Measurements from ENCODE around the gene EIF5AL1.

DNA sequence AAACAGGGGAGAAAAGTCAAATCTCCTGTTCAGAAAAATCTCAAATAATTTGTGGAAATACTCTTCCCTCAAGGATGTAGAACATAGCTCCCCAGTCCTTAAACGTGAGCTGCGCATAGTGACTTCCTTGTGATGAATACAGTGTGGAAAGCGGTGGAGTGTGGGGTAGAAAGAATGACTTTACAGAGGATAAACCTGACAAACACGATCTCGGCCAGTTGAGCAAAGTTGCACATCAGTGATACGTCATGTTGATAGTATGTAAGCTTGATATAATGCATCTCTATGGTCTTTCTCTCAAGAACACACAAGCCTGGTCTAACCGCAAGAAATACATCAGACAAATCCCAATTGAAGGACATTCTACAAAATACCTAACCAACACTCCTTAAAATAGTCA lies 34.9 kb upstream of the EIF5AL1 start:
- TF ChIP-seq ZNF138 (CRISPR knock-in tag; conservative IDR thresholded peaks at IDR 0.05), result no peak
- TF ChIP-seq, protein P1, sequence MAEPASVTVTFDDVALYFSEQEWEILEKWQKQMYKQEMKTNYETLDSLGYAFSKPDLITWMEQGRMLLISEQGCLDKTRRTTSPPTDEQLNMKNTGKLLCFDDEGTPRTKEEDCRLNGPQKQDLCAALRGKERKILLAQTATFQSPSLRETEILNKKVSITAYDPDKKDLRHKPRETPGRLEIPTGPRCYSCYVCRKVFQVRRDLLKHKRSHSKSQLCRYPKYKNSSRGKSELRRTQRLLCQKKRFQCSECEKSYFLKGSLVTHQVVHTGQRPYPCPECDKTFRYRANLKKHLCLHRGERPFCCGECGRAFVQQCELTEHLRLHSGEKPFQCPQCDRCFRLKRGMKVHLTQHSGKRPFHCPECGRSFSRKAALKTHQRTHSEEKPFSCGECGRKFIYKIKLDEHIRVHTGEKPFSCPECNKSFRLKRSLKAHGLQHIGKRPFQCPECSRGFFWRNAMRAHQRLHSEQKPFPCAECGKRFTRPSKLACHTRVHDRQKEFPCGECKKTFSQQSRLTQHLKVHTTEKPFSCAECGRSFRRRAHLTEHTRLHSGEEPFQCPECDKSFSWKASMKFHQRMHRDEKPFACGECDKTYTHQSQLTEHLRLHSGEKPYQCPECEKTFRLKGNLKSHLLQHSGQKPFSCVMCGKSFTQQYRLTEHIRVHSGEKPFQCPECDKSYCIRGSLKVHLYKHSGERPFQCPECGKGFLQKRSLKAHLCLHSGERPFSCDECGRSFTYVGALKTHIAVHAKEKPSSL (CRISPR knock-in tag; conservative IDR thresholded peaks at IDR 0.05), result no peak
- TF ChIP-seq CTCF (IDR thresholded peaks at IDR 0.05), result no peak
- no peak for TF ChIP-seq TEAD4 (CRISPR knock-in tag; IDR thresholded peaks at IDR 0.05)
- no peak for TF ChIP-seq NFYB (CRISPR knock-in tag; conservative IDR thresholded peaks at IDR 0.05; ENCODE audit: low read depth)
- no peak for TF ChIP-seq FOXP1 (CRISPR knock-in tag; IDR thresholded peaks at IDR 0.05; ENCODE audit: borderline replicate concordance)
- TF ChIP-seq, protein P2, sequence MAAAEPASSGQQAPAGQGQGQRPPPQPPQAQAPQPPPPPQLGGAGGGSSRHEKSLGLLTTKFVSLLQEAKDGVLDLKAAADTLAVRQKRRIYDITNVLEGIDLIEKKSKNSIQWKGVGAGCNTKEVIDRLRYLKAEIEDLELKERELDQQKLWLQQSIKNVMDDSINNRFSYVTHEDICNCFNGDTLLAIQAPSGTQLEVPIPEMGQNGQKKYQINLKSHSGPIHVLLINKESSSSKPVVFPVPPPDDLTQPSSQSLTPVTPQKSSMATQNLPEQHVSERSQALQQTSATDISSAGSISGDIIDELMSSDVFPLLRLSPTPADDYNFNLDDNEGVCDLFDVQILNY (CRISPR knock-in tag; IDR thresholded peaks at IDR 0.05), result no peak
- TF ChIP-seq MAX (CRISPR knock-in tag; IDR thresholded peaks at IDR 0.05), result no peak
- no peak for TF ChIP-seq ZBTB21 (CRISPR knock-in tag; IDR thresholded peaks at IDR 0.05; ENCODE audit: borderline replicate concordance)
- TF ChIP-seq NR3C1 (CRISPR knock-in tag; conservative IDR thresholded peaks at IDR 0.05; ENCODE audit: low read depth), result no peak
- no peak for TF ChIP-seq SMAD3 (CRISPR knock-in tag; IDR thresholded peaks at IDR 0.05; ENCODE audit: borderline replicate concordance)
- TF ChIP-seq TEAD1 (CRISPR knock-in tag; IDR thresholded peaks at IDR 0.05), result no peak
- no peak for TF ChIP-seq JUN (CRISPR knock-in tag; IDR thresholded peaks at IDR 0.05)

Measured in WTC11 (cell line).